Measurements from ENCODE around the gene PFKFB2.
A peak's percentile ranks its signal among the peaks of the same experiment; 100 is the strongest.

Gene PFKFB2

GRCh38 chr1:207052911-207053769, at the start of gene PFKFB2:
Gene PFKFB2, plus strand, starts transcription at chr1:207053275. Its CDS starts 1,443 bp downstream, at chr1:207054718.
- peak; percentile 88 to 99 (median 98) for DNase-seq
- intact Hi-C loops (cut with DNase I), result loop anchor here (5.0 to 10.0 kb wide), 3 partner anchors 272 to 444 kb away; partner anchors contain the start of genes CD55 and CR1

- DNase-seq, result peak in 4 of 10 donors; percentile 27 to 36 (median 34)
- intact Hi-C loops (cut with DNase I), result no loop called here
Measured at GRCh38 chr1:207004931-207005830, 47.9 kb upstream of the PFKFB2 start.

- intact Hi-C loops (cut with DNase I), result no loop called here
Measured at GRCh38 chr1:207006083-207006482, 47.0 kb upstream of the PFKFB2 start.

GRCh38 chr1:207006914-207007313, 46.2 kb upstream of the PFKFB2 start:
- no peak for DNase-seq
- intact Hi-C loops (cut with DNase I), result no loop called here

More at GRCh38 chr1:207006083-207006482, 47.0 kb upstream of the PFKFB2 start:
- DNase-seq, result no peak

- intact Hi-C loops (cut with DNase I), result no loop called here
- DNase-seq, result no peak
Measured at GRCh38 chr1:207007352-207008033, 45.6 kb upstream of the PFKFB2 start.

- intact Hi-C loops (cut with DNase I), result no loop called here
- no peak for DNase-seq
Measured at GRCh38 chr1:207009182-207009850, 43.8 kb upstream of the PFKFB2 start.

- DNase-seq, result no peak
- intact Hi-C loops (cut with DNase I), result no loop called here
Measured at GRCh38 chr1:207009945-207010344, 43.1 kb upstream of the PFKFB2 start.

- intact Hi-C loops (cut with DNase I), result no loop called here
Measured at GRCh38 chr1:207010726-207011125, 42.3 kb upstream of the PFKFB2 start.

GRCh38 chr1:207013321-207014085, 39.6 kb upstream of the PFKFB2 start:
- intact Hi-C loops (cut with DNase I), result no loop called here

More at GRCh38 chr1:207010726-207011125, 42.3 kb upstream of the PFKFB2 start:
- DNase-seq, result no peak

GRCh38 chr1:207014728-207015127, 38.3 kb upstream of the PFKFB2 start:
- intact Hi-C loops (cut with DNase I), result no loop called here
- DNase-seq, result no peak

More at GRCh38 chr1:207013321-207014085, 39.6 kb upstream of the PFKFB2 start:
- DNase-seq, result no peak

- intact Hi-C loops (cut with DNase I), result no loop called here
Measured at GRCh38 chr1:207015791-207016190, 37.3 kb upstream of the PFKFB2 start.

GRCh38 chr1:207017615-207018559, 35.2 kb upstream of the PFKFB2 start:
- intact Hi-C loops (cut with DNase I), result no loop called here
- DNase-seq, result peak in 3 of 10 donors; percentile 21 to 27 (median 24)

More at GRCh38 chr1:207015791-207016190, 37.3 kb upstream of the PFKFB2 start:
- no peak for DNase-seq

- no peak for DNase-seq
- intact Hi-C loops (cut with DNase I), result no loop called here
Measured at GRCh38 chr1:207018707-207019106, 34.4 kb upstream of the PFKFB2 start.

GRCh38 chr1:207019161-207019560, 33.9 kb upstream of the PFKFB2 start:
- DNase-seq, result no peak
- intact Hi-C loops (cut with DNase I), result no loop called here

GRCh38 chr1:207019661-207020060, 33.4 kb upstream of the PFKFB2 start:
- no peak for DNase-seq
- intact Hi-C loops (cut with DNase I), result no loop called here

GRCh38 chr1:207020065-207020708, 32.9 kb upstream of the PFKFB2 start:
- intact Hi-C loops (cut with DNase I), result no loop called here
- no peak for DNase-seq

GRCh38 chr1:207020709-207021107, 32.4 kb upstream of the PFKFB2 start:
- intact Hi-C loops (cut with DNase I), result no loop called here
- no peak for DNase-seq

Measured in posterior cingulate gyrus (tissue), 11 donors.